H9 (cell line): Measurements from ENCODE around the gene TLK2. TPM values are rescaled to one million over a fixed set of nuclear protein-coding genes. Genes with fewer than 3 reads are reported as not detected.
A peak's percentile ranks its signal among the peaks of the same experiment; 100 is the strongest.

Source experiments
- DNase-seq: peaks from one replicate; pipeline ENCODE4 v3.0.0-alpha.2; 2017
- H2AFZ ChIP-seq: one replicate; pipeline ENCODE4 v1.6.1; 2013; ENCODE audit warnings: mild to moderate bottlenecking, low read length, control low read depth, moderate library complexity
- H2AK5ac ChIP-seq: 2 replicates; pipeline ENCODE4 v1.6.1; 2013; ENCODE audit warnings: low read length, control low read depth, mixed read lengths; ENCODE audit not compliant: insufficient read length
- H2BK120ac ChIP-seq: one replicate; pipeline ENCODE4 v1.6.1; 2013; ENCODE audit warnings: low read depth, mild to moderate bottlenecking, low read length, control low read depth, inconsistent platforms; ENCODE audit not compliant: poor library complexity, severe bottlenecking
- H2BK12ac ChIP-seq: 2 replicates; pipeline ENCODE4 v1.6.1; 2013; ENCODE audit warnings: low read length, control low read depth, mixed read lengths, low read depth; ENCODE audit not compliant: insufficient read length
- H2BK15ac ChIP-seq: 2 replicates; pipeline ENCODE4 v1.6.1; 2013; ENCODE audit warnings: low read depth, low read length, control low read depth
- H2BK20ac ChIP-seq: one replicate; pipeline ENCODE4 v1.6.1; 2013; ENCODE audit warnings: low read depth, mild to moderate bottlenecking, low read length, control low read depth, inconsistent platforms; ENCODE audit not compliant: poor library complexity, severe bottlenecking
- H2BK5ac ChIP-seq: 2 replicates; pipeline ENCODE4 v1.6.1; 2013; ENCODE audit warnings: low read length, control low read depth, mixed read lengths; ENCODE audit not compliant: insufficient read length
- H3K14ac ChIP-seq: 2 replicates; pipeline ENCODE4 v1.6.1; 2013; ENCODE audit warnings: low read length, control low read depth; ENCODE audit not compliant: insufficient read depth
- H3K18ac ChIP-seq: 2 replicates; pipeline ENCODE4 v1.6.1; 2013; ENCODE audit warnings: low read depth, mild to moderate bottlenecking, mixed read lengths, low read length, control low read depth; ENCODE audit not compliant: insufficient read length
- H3K23ac ChIP-seq: 2 replicates; pipeline ENCODE4 v1.6.1; 2013; ENCODE audit warnings: low read length, control low read depth, mixed read lengths, low read depth; ENCODE audit not compliant: insufficient read length
- H3K23me2 ChIP-seq: 2 replicates; pipeline ENCODE4 v1.6.1; 2013; ENCODE audit warnings: low read depth, mild to moderate bottlenecking, mixed read lengths, low read length, control low read depth; ENCODE audit not compliant: insufficient read length, poor library complexity, severe bottlenecking
- H3K27ac ChIP-seq: 2 replicates; pipeline ENCODE4 v1.5.1; 2013; ENCODE audit warnings: low read length, control low read depth, mixed read lengths, low read depth; ENCODE audit not compliant: insufficient read length
- H3K27me3 ChIP-seq: 2 replicates; pipeline ENCODE4 v1.6.1; 2013; ENCODE audit warnings: low read length, control low read depth, inconsistent platforms; ENCODE audit not compliant: insufficient read depth
- H3K4ac ChIP-seq: 2 replicates; pipeline ENCODE4 v1.6.1; 2013; ENCODE audit warnings: low read depth, mild to moderate bottlenecking, control low read depth, inconsistent platforms, low read length, moderate library complexity
- H3K4me1 ChIP-seq: 2 replicates; pipeline ENCODE4 v1.6.1; 2013; ENCODE audit warnings: low read length, control low read depth, inconsistent platforms; ENCODE audit not compliant: insufficient read depth
- H3K4me2 ChIP-seq: 2 replicates; pipeline ENCODE4 v1.6.1; 2013; ENCODE audit warnings: low read length, control low read depth, mixed read lengths; ENCODE audit not compliant: insufficient read length, insufficient read depth
- H3K56ac ChIP-seq: 2 replicates; pipeline ENCODE4 v1.6.1; 2013; ENCODE audit warnings: low read depth, mild to moderate bottlenecking, mixed read lengths, low read length, control low read depth; ENCODE audit not compliant: insufficient read length
- H3K79me1 ChIP-seq: 2 replicates; pipeline ENCODE4 v1.6.1; 2013; ENCODE audit warnings: low read depth, mild to moderate bottlenecking, moderate library complexity, low read length, control low read depth, inconsistent platforms; ENCODE audit not compliant: insufficient read depth, poor library complexity, severe bottlenecking
- H3K79me2 ChIP-seq: 2 replicates; pipeline ENCODE4 v1.6.1; 2013; ENCODE audit warnings: low read length, control low read depth, inconsistent platforms; ENCODE audit not compliant: insufficient read depth
- H3K9ac ChIP-seq: 2 replicates; pipeline ENCODE4 v1.6.1; 2013; ENCODE audit warnings: low read length, control low read depth, mixed read lengths; ENCODE audit not compliant: insufficient read length; ENCODE audit errors: extremely low read depth
- H3K9me3 ChIP-seq: one replicate; pipeline ENCODE4 v1.6.1; 2013; ENCODE audit warnings: low read depth, low read length, inconsistent platforms; ENCODE audit not compliant: control insufficient read depth
- H3T11ph ChIP-seq: one replicate; pipeline ENCODE4 v1.6.1; 2013; ENCODE audit warnings: mild to moderate bottlenecking, low read length, control low read depth, inconsistent platforms
- H4K20me1 ChIP-seq: one replicate; pipeline ENCODE4 v1.6.1; 2013; ENCODE audit not compliant: control insufficient read depth, insufficient read length, insufficient read depth
- H4K5ac ChIP-seq: 2 replicates; pipeline ENCODE4 v1.6.1; 2013; ENCODE audit warnings: low read depth, mild to moderate bottlenecking, mixed read lengths, low read length, control low read depth; ENCODE audit not compliant: insufficient read length
- H4K8ac ChIP-seq: replicated peaks from 2 replicates; pipeline ENCODE4 v1.6.1; 2013; ENCODE audit warnings: low read length, control low read depth, mixed read lengths, low read depth; ENCODE audit not compliant: insufficient read length
- H4K91ac ChIP-seq: 2 replicates; pipeline ENCODE4 v1.6.1; 2013; ENCODE audit warnings: low read depth, mild to moderate bottlenecking, moderate library complexity, mixed read lengths, low read length, control low read depth; ENCODE audit not compliant: insufficient read length
- H3K27ac Mint-ChIP-seq, 3 experiments: 2 replicates in 2 of 3; 3 replicates in 1 of 3; pipeline ENCODE4 v1.8.0; 2020 to 2021; ENCODE audit warnings: mixed read lengths in 3 of 3, mild to moderate bottlenecking in 1 of 3, moderate library complexity in 1 of 3
- H3K27me3 Mint-ChIP-seq: 2 replicates; pipeline ENCODE4 v1.8.0; 2021; ENCODE audit warnings: low read depth, mild to moderate bottlenecking, moderate library complexity, mixed read lengths
- H3K36me3 Mint-ChIP-seq, 3 experiments: 2 replicates in 2 of 3; 3 replicates in 1 of 3; pipeline ENCODE4 v1.8.0; 2020 to 2021; ENCODE audit warnings: low read depth in 3 of 3, mixed read lengths in 3 of 3; ENCODE audit not compliant: insufficient read depth in 1 of 3
- H3K4me1 Mint-ChIP-seq, 2 experiments: 2 replicates each; pipeline ENCODE4 v1.8.0; 2020; ENCODE audit warnings: mixed read lengths in 2 of 2
- H3K4me3 Mint-ChIP-seq, 2 experiments: 2 replicates in 1 of 2; 3 replicates in 1 of 2; pipeline ENCODE4 v1.8.0; 2020 to 2021; ENCODE audit warnings: mild to moderate bottlenecking in 2 of 2, mixed read lengths in 2 of 2, moderate library complexity in 1 of 2
- H3K9me3 Mint-ChIP-seq, 2 experiments: 2 replicates in 1 of 2; 3 replicates in 1 of 2; pipeline ENCODE4 v1.8.0; 2020; ENCODE audit warnings: mild to moderate bottlenecking in 2 of 2, mixed read lengths in 2 of 2, moderate library complexity in 1 of 2
- WGBS: extraction: QIAGEN DNeasy Blood & Tissue Kit; methylation state at CpG from one replicate; pipeline ENCODE4 v1.1.7; 2013; ENCODE audit warnings: missing lambda C conversion rate, low lambda C conversion rate, mixed read lengths; ENCODE audit not compliant: insufficient read length; ENCODE audit errors: extremely low coverage; 5-methylcytosine and 5-hydroxymethylcytosine counted together
- total RNA-seq: library from RNA; stranded (reverse); gene quantifications from 2 replicates; pipeline ENCODE4 v1.2.1, GENCODE V29; 2021
- TF ChIP-seq, protein P1 (sequence below): fragments of 200-600 bp; sonication (generic); conservative IDR thresholded peaks from 3 replicates; pipeline ENCODE4 v1.8.0; 2021; ENCODE audit warnings: antibody characterized with exemption, mild to moderate bottlenecking

The TLK2 gene
- total RNA-seq, 1 experiment from 2014 or later, result 63.7 TPM

DNA sequence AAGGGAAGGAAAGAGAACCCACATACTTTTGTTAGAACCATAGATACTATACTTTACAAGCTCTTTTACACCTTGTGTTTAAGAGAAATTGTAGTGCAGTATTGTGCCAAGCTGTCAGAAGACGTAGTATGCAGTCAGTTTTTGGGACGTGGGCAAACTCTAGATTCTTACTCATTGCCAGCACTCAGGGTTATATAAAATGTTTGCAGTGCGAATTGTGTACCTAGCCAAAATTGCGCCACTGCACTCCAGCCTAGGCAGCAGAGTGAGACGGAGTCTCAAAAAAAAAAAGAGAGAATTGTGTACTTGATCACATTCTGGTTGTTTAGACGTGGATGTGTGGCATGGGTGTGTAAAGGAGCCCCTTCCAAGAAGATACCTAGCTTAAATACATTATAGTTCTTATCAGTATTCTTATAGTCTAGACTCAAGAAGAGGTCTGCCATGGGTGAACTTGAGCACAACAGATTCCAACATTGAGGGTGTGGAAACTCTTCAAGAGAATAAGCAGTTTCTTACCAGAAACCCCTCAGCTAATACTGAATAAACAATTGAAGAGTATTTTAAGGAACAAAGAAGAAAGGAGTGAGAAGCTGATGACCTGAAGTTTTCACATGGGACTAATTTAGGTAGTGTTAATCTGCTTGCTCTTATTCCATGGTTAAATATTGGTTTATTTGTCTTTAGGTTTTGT, 121.5 kb downstream of the TLK2 start:
- no peaks in the 10 kb centered on the region for H3K4me1 ChIP-seq
- H3K27ac Mint-ChIP-seq, result peak overlapping the region in 2 of 3 experiments; percentile 24 to 46; a peak in 1 of 7 replicates
- no peak for DNase-seq
- no peak overlapping the region for H3K56ac ChIP-seq
- no peak overlapping the region for H3K27ac ChIP-seq
- no peaks in the 10 kb centered on the region for H4K20me1 ChIP-seq
- H3K4ac ChIP-seq, result no peak overlapping the region
- H3K23me2 ChIP-seq, result no peaks in the 10 kb centered on the region
- no peak overlapping the region for H2AK5ac ChIP-seq
- H3K4me3 Mint-ChIP-seq, result no peak overlapping the region
- no peaks in the 10 kb centered on the region for H3K79me1 ChIP-seq
- H4K8ac ChIP-seq, result no peak overlapping the region
- H2BK5ac ChIP-seq, result no peak overlapping the region
- no peak overlapping the region for H2BK20ac ChIP-seq
- no peaks in the 10 kb centered on the region for H3K79me2 ChIP-seq
- no peaks in the 10 kb centered on the region for H3K4me1 Mint-ChIP-seq
- no peaks in the 10 kb centered on the region for H3K9me3 ChIP-seq
- H4K91ac ChIP-seq, result no peak overlapping the region
- H3K36me3 Mint-ChIP-seq, result peaks cover 32 to 78% (median 67%) of the 10 kb centered on the region in 3 experiments
- no peak overlapping the region for H2BK15ac ChIP-seq
- no peak overlapping the region for H3K18ac ChIP-seq
- TF ChIP-seq, protein P1, sequence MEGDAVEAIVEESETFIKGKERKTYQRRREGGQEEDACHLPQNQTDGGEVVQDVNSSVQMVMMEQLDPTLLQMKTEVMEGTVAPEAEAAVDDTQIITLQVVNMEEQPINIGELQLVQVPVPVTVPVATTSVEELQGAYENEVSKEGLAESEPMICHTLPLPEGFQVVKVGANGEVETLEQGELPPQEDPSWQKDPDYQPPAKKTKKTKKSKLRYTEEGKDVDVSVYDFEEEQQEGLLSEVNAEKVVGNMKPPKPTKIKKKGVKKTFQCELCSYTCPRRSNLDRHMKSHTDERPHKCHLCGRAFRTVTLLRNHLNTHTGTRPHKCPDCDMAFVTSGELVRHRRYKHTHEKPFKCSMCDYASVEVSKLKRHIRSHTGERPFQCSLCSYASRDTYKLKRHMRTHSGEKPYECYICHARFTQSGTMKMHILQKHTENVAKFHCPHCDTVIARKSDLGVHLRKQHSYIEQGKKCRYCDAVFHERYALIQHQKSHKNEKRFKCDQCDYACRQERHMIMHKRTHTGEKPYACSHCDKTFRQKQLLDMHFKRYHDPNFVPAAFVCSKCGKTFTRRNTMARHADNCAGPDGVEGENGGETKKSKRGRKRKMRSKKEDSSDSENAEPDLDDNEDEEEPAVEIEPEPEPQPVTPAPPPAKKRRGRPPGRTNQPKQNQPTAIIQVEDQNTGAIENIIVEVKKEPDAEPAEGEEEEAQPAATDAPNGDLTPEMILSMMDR, result no peak
- H3K27me3 ChIP-seq, result no peaks in the 10 kb centered on the region
- no peak overlapping the region for H3K4me2 ChIP-seq
- H3K14ac ChIP-seq, result no peak overlapping the region
- no peak overlapping the region for H2AFZ ChIP-seq
- no peak overlapping the region for H3K9ac ChIP-seq
- H3K9me3 Mint-ChIP-seq, result peaks cover 2 to 10% of the 10 kb centered on the region in 2 experiments; a peak in 3 of 5 replicates
- H2BK12ac ChIP-seq, result no peak overlapping the region
- H4K5ac ChIP-seq, result no peak overlapping the region
- H3K27me3 Mint-ChIP-seq, result no peaks in the 10 kb centered on the region
- H2BK120ac ChIP-seq, result no peak overlapping the region
- no peak overlapping the region for H3T11ph ChIP-seq
- WGBS, result no CpG with 5 or more reads among the region's 6 CpGs
- no peak overlapping the region for H3K23ac ChIP-seq
